CD4-positive, alpha-beta memory T cell (primary cell): Measurements from ENCODE around the gene RNF130. TPM values are rescaled to one million over a fixed set of nuclear protein-coding genes. Genes with fewer than 3 reads are reported as not detected.
"Not testable (repeated sequence)": the region's sequence is repeated elsewhere in the genome, so short reads cannot be mapped to it uniquely, and the experiment has no call there.

Source experiments
- CTCF ChIA-PET: fragments of 350-600 bp; sonication (Branson Sonifier 250); formaldehyde crosslinking; loops from one replicate; lab custom pipeline; 2021; ENCODE audit warnings: inconsistent platforms; ENCODE audit not compliant: partially characterized antibody; lab: Charles Lee
- POLR2A ChIA-PET: fragments of 350-600 bp; sonication (Branson Sonifier 250); formaldehyde crosslinking; loops from one replicate; lab custom pipeline; 2021; ENCODE audit not compliant: partially characterized antibody; lab: Charles Lee
- DNase-seq, 5 donors: peaks; one replicate each; pipeline versions ENCODE4 v3.0.0 to v3.0.0-alpha.2; 2020 to 2022; ENCODE audit warnings: mixed read lengths in 1 of 5
- H3K27ac ChIP-seq: one replicate; pipeline ENCODE4 v1.7.0; 2013; ENCODE audit warnings: low read depth, low read length
- H3K27me3 ChIP-seq: 2 replicates; pipeline ENCODE4 v1.7.0; 2013; ENCODE audit warnings: mild to moderate bottlenecking, low read length, moderate library complexity; ENCODE audit not compliant: insufficient read depth
- H3K36me3 ChIP-seq: 2 replicates; pipeline ENCODE4 v1.7.0; 2013; ENCODE audit warnings: mild to moderate bottlenecking, low read length, moderate library complexity; ENCODE audit not compliant: insufficient read depth
- H3K4me1 ChIP-seq: 2 replicates; pipeline ENCODE4 v1.7.0; 2013; ENCODE audit warnings: mild to moderate bottlenecking, low read length, moderate library complexity; ENCODE audit not compliant: insufficient read depth
- H3K4me3 ChIP-seq, 2 donors: one replicate each; pipeline ENCODE4 v1.7.0; 2013; ENCODE audit warnings: low read length in 2 of 2, mild to moderate bottlenecking in 1 of 2
- H3K9me3 ChIP-seq, 2 donors: one replicate each; pipeline ENCODE4 v1.7.0; 2013; ENCODE audit warnings: low read length in 2 of 2, control low read depth in 1 of 2; ENCODE audit not compliant: control insufficient read depth in 1 of 2
- H3K27ac Mint-ChIP-seq, 7 donors: one replicate each; pipeline ENCODE4 v1.8.0; 2020 to 2021; ENCODE audit warnings: mixed read lengths in 7 of 7, mild to moderate bottlenecking in 6 of 7, inconsistent platforms in 3 of 7, moderate library complexity in 3 of 7
- H3K27me3 Mint-ChIP-seq, 2 donors: one replicate each; pipeline ENCODE4 v1.8.0; 2020 to 2021; ENCODE audit warnings: mixed read lengths in 2 of 2
- H3K36me3 Mint-ChIP-seq, 2 donors: one replicate each; pipeline ENCODE4 v1.8.0; 2020 to 2021; ENCODE audit warnings: mixed read lengths in 2 of 2, inconsistent platforms in 1 of 2, mild to moderate bottlenecking in 1 of 2
- H3K4me1 Mint-ChIP-seq, 4 donors: one replicate each; pipeline ENCODE4 v1.8.0; 2020 to 2021; ENCODE audit warnings: mixed read lengths in 4 of 4, mild to moderate bottlenecking in 1 of 4
- H3K4me3 Mint-ChIP-seq, 8 donors: one replicate each; pipeline ENCODE4 v1.8.0; 2020 to 2021; ENCODE audit warnings: mixed read lengths in 8 of 8, mild to moderate bottlenecking in 7 of 8, moderate library complexity in 6 of 8, inconsistent platforms in 3 of 8
- H3K9me3 Mint-ChIP-seq, 8 donors: one replicate each; pipeline ENCODE4 v1.8.0; 2020 to 2021; ENCODE audit warnings: mixed read lengths in 8 of 8, mild to moderate bottlenecking in 5 of 8, inconsistent platforms in 3 of 8, moderate library complexity in 1 of 8
- intact Hi-C: fragments of 100-400 bp; cut with micrococcal nuclease; formaldehyde crosslinking; loops from one replicate; pipeline ENCODE4 v1.15.1; 2023
- polyA plus RNA-seq, 2 donors: library from polyadenylated mRNA; unstranded; fragments of 300-500 nt; fragmentation: Illumina TruSeq; gene quantifications; one replicate each; pipeline ENCODE4 v1.2.3, GENCODE V29; 2021
- total RNA-seq, 2 experiments: library from RNA; stranded (reverse); gene quantifications; one replicate each; pipeline ENCODE4 v1.2.3, GENCODE V29; 2021

Gene RNF130
- total and polyA plus RNA-seq, 4 experiments from 2014 or later = 16.8 to 21.2 (median 18.0) TPM

GRCh38 chr5:180089628-180090027 lies 18.1 kb upstream of the RNF130 start:
- not testable (repeated sequence) for H3K9me3 Mint-ChIP-seq, H3K27ac ChIP-seq, H3K27me3 Mint-ChIP-seq, H3K36me3 Mint-ChIP-seq, H3K9me3 ChIP-seq, H3K36me3 ChIP-seq, H3K27me3 ChIP-seq, DNase-seq
- ChIA-PET CTCF (interaction anchor here (1.8 to 3.7 kb wide), 3 partner anchors 10 to 327 kb away, joined by 7 to 19 read pairs (median 12); no protein-coding TSS in a partner anchor), POLR2A (interaction anchor here (1.5 to 2.5 kb wide), 2 partner anchors 18 to 20 kb away, joined by 4 to 7 read pairs; partner anchors contain the start of gene RNF130)
- Histone ChIP-seq H3K4me1 (peaks cover 13% of the 10 kb centered on the region), H3K4me3 (peak overlapping the region in 1 of 2 donors; percentile 48)
- Mint-ChIP-seq H3K4me3 (peak overlapping the region in 7 of 8 donors; percentile 83 to 90 (median 87)), H3K27ac (peak overlapping the region in 3 of 7 donors; percentile 49 to 91 (median 79)), H3K4me1 (peaks cover 11 to 29% (median 16%) of the 10 kb centered on the region in 4 donors)
- intact Hi-C loops = loop anchor here (1.0 to 5.0 kb wide), 7 partner anchors 17 to 532 kb away; partner anchors contain the start of genes MRNIP and TBC1D9B

- no peak for DNase-seq
- Mint-ChIP-seq H3K4me1 (peaks cover 11 to 25% (median 16%) of the 10 kb centered on the region in 4 donors), H3K36me3 (peaks cover 0 to 1% of the 10 kb centered on the region in 2 donors), H3K27ac (peak overlapping the region in 3 of 7 donors; percentile 52 to 90 (median 83)), H3K4me3 (peak overlapping the region in 3 of 8 donors; percentile 3 to 22 (median 18)), H3K9me3 (no peaks in the 10 kb centered on the region), H3K27me3 (peaks cover 2 to 8% of the 10 kb centered on the region in 2 donors)
- no peak overlapping the region for H3K4me3 ChIP-seq
- POLR2A ChIA-PET = no interaction called here
- peaks cover 13% of the 10 kb centered on the region for H3K4me1 ChIP-seq
- CTCF ChIA-PET = interaction anchor here (0.6 to 3.7 kb wide), 3 partner anchors 8 to 298 kb away, joined by 3 to 19 read pairs (median 7); no protein-coding TSS in a partner anchor
- no peaks in the 10 kb centered on the region for H3K36me3 ChIP-seq
- no peaks in the 10 kb centered on the region for H3K27me3 ChIP-seq
- H3K27ac ChIP-seq = no peak overlapping the region
- intact Hi-C loops = no loop called here
- H3K9me3 ChIP-seq = no peaks in the 10 kb centered on the region
Observed at GRCh38 chr5:180088561-180088960, 17.0 kb upstream of the RNF130 start.

- Histone ChIP-seq H3K4me1 (peaks cover 13% of the 10 kb centered on the region), H3K27me3 (no peaks in the 10 kb centered on the region), H3K4me3 (no peak overlapping the region), H3K27ac (no peak overlapping the region), H3K9me3 (no peaks in the 10 kb centered on the region), H3K36me3 (no peaks in the 10 kb centered on the region)
- H3K36me3 Mint-ChIP-seq = peaks cover 0 to 1% of the 10 kb centered on the region in 2 donors
- POLR2A ChIA-PET = no interaction called here
- peak overlapping the region in 1 of 8 donors; percentile 20 for H3K4me3 Mint-ChIP-seq
- H3K4me1 Mint-ChIP-seq = peaks cover 11 to 24% (median 16%) of the 10 kb centered on the region in 4 donors
- CTCF ChIA-PET = interaction anchor here (0.7 kb wide), 1 partner anchor 466 kb away, joined by 3 read pairs; no protein-coding TSS in a partner anchor
- DNase-seq = no peak
- intact Hi-C loops = no loop called here
- no peaks in the 10 kb centered on the region for H3K9me3 Mint-ChIP-seq
- peaks cover 4 to 15% of the 10 kb centered on the region in 2 donors for H3K27me3 Mint-ChIP-seq
- peak overlapping the region in 4 of 7 donors; percentile 47 to 85 (median 60) for H3K27ac Mint-ChIP-seq
Observed at GRCh38 chr5:180086816-180087399, 15.3 kb upstream of the RNF130 start.

- Histone ChIP-seq H3K4me1 (peaks cover 6% of the 10 kb centered on the region), H3K4me3 (no peak overlapping the region), H3K36me3 (no peaks in the 10 kb centered on the region), H3K27me3 (no peaks in the 10 kb centered on the region), H3K9me3 (no peaks in the 10 kb centered on the region), H3K27ac (no peak overlapping the region)
- ChIA-PET CTCF (interaction anchor here (1.9 kb wide), 1 partner anchor 10 kb away, joined by 4 read pairs; no protein-coding TSS in a partner anchor), POLR2A (no interaction called here)
- intact Hi-C loops = no loop called here
- Mint-ChIP-seq H3K27me3 (peaks cover 4 to 22% of the 10 kb centered on the region in 2 donors), H3K4me1 (peaks cover 11 to 16% (median 14%) of the 10 kb centered on the region in 4 donors), H3K27ac (peak overlapping the region in 6 of 7 donors; percentile 2 to 90 (median 55)), H3K4me3 (peak overlapping the region in 2 of 8 donors; percentile 10 to 31), H3K9me3 (no peaks in the 10 kb centered on the region), H3K36me3 (no peaks in the 10 kb centered on the region)
- peak; percentile 52 to 79 (median 61) for DNase-seq
Observed at GRCh38 chr5:180085837-180086236, 14.3 kb upstream of the RNF130 start.

- no peaks in the 10 kb centered on the region for H3K36me3 ChIP-seq
- H3K27ac ChIP-seq = no peak overlapping the region
- DNase-seq = no peak
- intact Hi-C loops = no loop called here
- Mint-ChIP-seq H3K9me3 (no peaks in the 10 kb centered on the region), H3K27ac (no peak overlapping the region), H3K4me1 (peaks cover 11 to 19% (median 13%) of the 10 kb centered on the region in 4 donors), H3K27me3 (peaks cover 11 to 30% of the 10 kb centered on the region in 2 donors), H3K4me3 (no peak overlapping the region), H3K36me3 (no peaks in the 10 kb centered on the region)
- ChIA-PET CTCF (interaction anchor here (1.9 kb wide), 1 partner anchor 9 kb away, joined by 4 read pairs; no protein-coding TSS in a partner anchor), POLR2A (no interaction called here)
- H3K4me3 ChIP-seq = no peak overlapping the region
- no peaks in the 10 kb centered on the region for H3K27me3 ChIP-seq
- no peaks in the 10 kb centered on the region for H3K9me3 ChIP-seq
- H3K4me1 ChIP-seq = peaks cover 5% of the 10 kb centered on the region
Observed at GRCh38 chr5:180084638-180085561, 13.3 kb upstream of the RNF130 start.

GRCh38 chr5:180083529-180084060 lies 12.0 kb upstream of the RNF130 start:
- Mint-ChIP-seq H3K4me3 (no peak overlapping the region), H3K27ac (no peak overlapping the region), H3K4me1 (peaks cover 10 to 18% (median 12%) of the 10 kb centered on the region in 4 donors), H3K36me3 (no peaks in the 10 kb centered on the region), H3K27me3 (peaks cover 20 to 39% of the 10 kb centered on the region in 2 donors), H3K9me3 (no peaks in the 10 kb centered on the region)
- Histone ChIP-seq H3K9me3 (no peaks in the 10 kb centered on the region), H3K4me3 (no peak overlapping the region), H3K4me1 (peaks cover 5% of the 10 kb centered on the region), H3K27ac (no peak overlapping the region), H3K27me3 (no peaks in the 10 kb centered on the region), H3K36me3 (no peaks in the 10 kb centered on the region)
- ChIA-PET CTCF (no interaction called here), POLR2A (no interaction called here)
- intact Hi-C loops = no loop called here
- no peak for DNase-seq
